ENCODE results near the gene SLC2A13.

The SLC2A13 gene

DNA sequence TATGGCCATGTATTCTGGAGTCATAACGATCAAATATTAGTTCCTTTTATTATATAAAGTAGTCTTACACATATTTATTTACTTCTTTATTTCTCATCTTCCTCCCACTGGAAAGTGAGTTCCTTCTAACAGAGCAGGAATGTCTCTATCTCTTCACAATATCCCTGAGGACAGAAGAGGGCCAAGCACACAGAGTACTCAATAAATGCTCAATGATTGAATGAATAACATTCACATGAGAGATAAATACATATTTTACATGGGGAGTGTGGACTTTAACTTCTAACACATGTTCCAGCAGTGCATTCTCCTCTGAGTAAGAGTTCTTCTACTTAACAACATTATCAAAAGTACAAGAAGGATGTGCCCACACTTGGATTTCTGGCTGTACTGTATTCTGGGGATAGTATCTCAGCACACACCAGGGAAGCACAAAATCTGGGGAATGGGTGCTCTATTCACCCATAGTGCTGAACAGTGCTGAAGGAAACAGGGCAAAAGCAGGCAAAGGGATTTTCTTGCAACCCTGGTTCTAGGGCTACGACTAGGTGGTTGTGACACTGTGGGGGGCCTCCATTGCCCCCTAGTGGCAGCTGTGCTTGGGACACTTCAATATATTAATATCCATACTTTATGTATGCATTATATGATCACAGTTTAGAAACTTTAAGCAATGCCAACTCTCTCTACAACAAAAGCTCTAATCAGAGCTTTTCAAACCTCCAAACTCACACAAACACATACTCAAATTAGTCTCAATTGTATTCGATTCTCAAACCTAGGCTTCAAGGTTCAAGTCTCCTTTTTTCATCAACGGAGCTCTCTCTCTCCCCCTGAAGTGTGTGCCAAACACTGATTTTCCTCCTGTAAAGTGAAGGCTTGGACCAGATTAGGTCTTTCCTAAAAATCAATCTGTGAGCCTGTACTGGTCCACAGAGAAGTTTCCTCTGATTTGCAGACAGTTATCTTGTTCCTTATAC, 115.5 kb downstream of the SLC2A13 start:
- peak; percentile 68 for DNase-seq
- ATAC-seq, result peak; percentile 84

GRCh38 chr12:39989501-39989900, 116.4 kb downstream of the SLC2A13 start:
- no peak for DNase-seq
- ATAC-seq, result no peak

GRCh38 chr12:39988574-39988973, 117.3 kb downstream of the SLC2A13 start:
- no peak for ATAC-seq
- no peak for DNase-seq

DNA sequence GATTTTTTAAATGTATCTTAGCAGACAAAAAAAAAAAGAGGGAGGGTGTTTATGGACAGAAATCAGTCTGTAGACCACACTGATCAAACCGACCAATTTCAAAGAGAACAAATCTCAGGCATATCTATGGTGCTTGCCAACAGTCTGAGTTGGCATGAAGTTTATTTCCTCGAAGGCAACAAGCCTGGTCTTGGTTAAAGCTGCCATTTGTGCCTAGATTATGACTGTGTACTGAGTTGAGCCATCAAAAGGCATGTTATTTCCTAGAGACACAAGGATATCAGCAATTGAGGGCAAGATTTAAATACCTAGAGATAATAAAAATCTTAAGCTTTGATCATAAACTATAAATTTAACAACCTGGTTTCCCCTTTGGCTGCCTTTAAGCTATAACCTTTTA, 119.2 kb downstream of the SLC2A13 start:
- DNase-seq, result no peak
- ATAC-seq, result no peak

DNA sequence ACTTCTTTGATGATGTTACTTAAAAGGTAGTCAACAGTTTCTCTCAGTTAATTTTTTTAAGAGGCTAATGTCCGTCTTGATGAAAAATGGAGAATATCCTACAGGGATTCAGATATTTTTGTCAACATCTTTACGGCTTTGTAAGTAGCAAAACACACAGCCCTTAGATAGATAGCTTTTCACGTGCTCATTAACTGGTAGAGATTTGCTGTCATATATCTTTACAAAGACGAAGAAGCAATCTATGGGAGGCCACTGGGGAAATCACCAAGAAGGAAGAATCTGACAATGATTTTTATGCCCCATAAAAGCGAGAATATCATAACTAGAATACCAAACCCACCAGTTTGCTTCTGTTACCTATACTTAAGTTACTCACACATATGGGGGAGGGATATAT, 121.2 kb downstream of the SLC2A13 start:
- ATAC-seq, result no peak

DNA sequence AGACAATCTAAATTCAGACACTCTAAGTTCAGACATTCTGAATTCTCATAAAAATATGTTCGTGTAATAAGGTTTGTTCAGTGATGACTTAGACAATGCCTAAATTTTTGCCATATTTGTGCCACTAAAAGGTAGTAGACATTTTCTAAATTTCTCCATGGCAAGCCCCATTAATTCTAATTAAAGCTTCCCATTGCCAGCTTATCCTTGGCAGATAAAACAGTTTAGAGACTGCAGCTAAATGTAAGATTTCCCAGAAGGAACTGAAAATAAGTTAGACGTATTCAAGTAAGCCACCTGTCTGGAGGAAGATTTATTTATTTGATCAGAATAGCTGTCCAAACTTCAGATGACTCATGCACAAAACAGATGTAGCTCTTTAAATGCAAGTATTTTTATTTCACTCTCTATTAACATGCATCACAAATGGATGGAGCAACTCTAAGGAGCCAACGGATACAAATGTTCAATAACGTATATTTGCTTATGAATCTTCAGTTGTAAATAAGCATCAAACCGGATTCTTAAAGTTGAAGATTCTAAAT, 130.4 kb downstream of the SLC2A13 start:
- no peak for ATAC-seq
- DNase-seq, result no peak

More for the DNA sequence above, 121.2 kb downstream of the SLC2A13 start:
- no peak for DNase-seq

DNA sequence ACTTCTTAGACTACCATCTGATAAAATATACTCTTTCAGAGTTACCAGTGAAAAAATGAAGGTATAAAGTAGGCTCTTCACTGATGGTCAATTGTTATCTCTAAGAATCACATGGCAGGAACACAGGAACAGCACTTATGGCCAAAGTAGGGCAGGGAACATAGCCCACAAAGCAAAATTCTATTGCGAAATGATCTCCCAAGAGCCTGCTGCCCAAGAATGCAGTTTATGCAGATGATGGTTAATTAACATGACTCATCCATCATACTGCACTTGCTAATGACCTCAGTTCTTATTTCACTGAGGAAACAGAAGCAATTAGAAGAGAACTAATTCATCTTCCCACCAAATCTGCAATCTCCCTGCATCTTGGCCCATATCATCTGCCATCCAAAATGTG, 133.8 kb downstream of the SLC2A13 start:
- DNase-seq, result no peak

DNA sequence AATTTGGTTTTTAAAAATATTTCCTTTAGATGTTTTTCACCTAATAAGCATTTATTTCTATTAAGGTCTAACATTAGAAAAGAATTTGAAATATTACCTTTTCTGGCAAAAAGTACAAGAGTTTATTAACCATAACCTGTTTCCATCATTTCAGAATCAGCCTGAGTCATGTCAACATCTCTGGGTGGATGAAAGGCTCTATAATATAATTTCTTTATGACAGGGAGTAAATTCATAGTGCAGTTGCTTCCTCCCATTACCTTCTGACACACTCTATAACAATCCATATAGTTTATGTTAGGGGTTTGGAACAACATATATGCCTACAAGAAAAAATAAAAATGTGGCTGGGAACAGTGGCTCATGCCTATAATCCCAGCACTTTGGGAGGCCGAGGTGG, 134.5 kb downstream of the SLC2A13 start:
- DNase-seq (no peak), ATAC-seq (no peak)

More for the DNA sequence above, 133.8 kb downstream of the SLC2A13 start:
- no peak for ATAC-seq

GRCh38 chr12:39966721-39967120, 139.2 kb downstream of the SLC2A13 start:
- DNase-seq (no peak), ATAC-seq (no peak)

DNA sequence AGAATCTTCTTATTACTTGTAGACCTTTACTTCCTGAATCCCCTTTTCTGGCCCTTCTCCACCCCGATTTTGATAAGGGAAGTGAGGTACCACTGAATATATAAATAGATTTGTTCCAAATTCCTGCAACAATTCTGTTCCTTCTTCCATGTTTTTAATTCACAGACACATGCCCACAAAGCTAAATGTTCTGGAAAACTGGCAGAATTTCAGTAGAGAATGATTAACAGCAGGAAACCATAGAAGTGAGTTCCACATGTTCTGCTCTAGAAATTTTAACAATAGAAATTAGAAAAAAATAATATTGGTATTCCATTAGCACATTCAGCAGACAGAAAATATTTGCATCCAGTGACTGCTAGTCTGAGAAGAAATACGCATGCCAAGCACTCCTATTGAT, 139.6 kb downstream of the SLC2A13 start:
- no peak for ATAC-seq
- no peak for DNase-seq

DNA sequence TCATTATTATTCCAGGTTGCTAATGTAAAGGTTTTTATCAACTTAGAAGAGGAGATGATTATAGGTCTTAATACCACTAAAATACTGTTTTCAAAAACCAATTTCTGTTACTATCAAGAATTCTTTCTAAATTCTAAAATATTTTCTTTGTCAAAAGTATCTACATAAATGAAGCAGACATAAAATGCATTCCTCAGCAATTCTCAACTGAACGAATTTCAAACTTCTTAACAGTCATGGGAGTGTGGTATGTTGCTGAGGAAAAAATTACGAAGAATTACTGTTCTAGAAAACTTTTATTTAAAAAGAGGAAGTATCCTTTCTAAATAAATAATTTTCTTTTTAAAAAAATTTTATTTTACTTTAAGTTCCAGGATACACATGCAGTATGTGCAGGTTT, 146.4 kb downstream of the SLC2A13 start:
- no peak for ATAC-seq
- no peak for DNase-seq

GRCh38 chr12:39959031-39959430, 146.8 kb downstream of the SLC2A13 start:
- DNase-seq, result no peak
- ATAC-seq, result no peak

DNA sequence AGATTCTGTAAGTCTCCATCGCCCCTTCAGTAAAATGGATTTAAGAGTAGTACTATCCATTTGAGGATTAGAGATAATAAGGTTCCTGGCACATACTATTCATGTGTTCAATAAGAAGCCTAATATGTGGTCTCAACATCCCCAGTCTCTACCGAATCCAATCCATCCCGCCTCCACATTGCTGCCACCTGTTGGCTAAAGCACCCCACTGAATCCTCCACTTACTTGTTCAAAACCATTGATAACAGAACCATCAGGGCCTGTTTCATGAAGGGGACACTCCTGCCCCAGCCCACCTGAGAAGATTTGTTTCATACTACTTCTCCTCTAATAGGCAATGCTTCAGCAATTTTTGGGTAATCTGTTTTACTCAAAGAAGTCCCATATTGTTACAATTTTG, 147.5 kb downstream of the SLC2A13 start:
- DNase-seq (no peak), ATAC-seq (no peak)

GRCh38 chr12:39956725-39957124, 149.2 kb downstream of the SLC2A13 start:
- ATAC-seq, result no peak
- DNase-seq, result no peak

DNA sequence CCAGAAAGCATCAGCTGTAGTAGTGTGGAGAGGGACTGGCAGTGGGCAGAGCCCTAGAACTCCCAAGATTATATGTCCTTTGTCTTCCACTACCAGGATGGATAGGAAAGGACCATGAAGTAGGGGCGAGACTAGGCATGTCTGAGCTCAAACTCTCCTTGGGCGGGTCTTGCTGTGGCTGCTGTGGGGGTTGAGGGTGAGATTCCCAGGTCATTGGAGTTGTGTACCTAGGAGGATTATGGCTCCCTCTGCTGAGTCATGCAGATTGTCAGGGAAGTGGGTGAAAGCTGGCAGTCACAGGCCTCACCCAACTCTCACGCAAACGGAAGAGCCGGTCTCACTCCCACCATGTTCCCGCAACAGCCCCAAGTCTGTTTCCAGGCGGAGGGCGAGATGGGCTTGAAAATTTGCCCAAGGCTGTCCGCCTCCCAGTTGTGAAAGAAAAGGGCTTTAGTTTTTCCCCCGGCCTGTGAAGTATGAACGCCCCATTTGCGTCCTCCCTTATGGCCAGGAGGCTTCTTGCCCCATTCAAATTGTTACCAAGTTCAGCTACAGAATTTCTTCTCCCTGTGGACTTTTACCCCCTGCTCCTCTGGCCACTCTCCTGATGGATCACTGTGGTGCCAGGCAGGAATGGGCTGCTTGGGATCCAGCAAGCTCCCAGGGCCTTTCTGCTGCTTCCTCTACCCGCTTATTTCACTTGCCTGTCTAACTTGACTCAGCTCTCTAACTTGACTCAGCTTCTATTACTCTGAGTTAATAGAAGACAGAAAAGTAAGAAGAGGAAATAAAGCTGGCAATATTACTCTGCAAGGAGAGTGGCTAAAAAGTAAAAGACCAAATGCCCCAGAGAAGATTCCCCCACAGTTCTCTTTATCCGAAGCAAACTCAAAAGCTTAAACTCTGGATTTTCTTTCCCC, 159.3 kb downstream of the SLC2A13 start:
- ATAC-seq, result no peak
- no peak for DNase-seq

GRCh38 chr12:39937119-39937518, 168.8 kb downstream of the SLC2A13 start:
- no peak for DNase-seq
- no peak for ATAC-seq

GRCh38 chr12:39935839-39936238, 170.0 kb downstream of the SLC2A13 start:
- DNase-seq (no peak), ATAC-seq (no peak)

DNA sequence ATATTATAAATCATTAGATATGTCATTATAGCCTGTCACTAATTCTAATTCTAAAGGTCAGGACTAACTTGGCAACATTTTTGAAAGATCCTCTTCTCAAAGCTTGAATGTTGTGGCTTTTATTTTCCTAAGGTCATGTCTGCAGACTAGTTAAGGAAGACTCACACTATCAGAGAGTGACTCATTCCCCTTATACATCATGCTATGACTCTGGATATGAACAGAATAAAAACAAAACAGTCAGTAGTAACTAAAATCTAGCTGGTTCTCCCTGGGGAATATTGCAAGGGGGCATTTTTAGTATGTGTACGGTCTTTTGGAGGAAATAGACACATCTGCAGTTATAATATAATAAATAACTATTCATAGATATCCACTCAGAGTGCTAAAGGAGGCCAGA, 170.6 kb downstream of the SLC2A13 start:
- ATAC-seq, result peak; percentile 87
- no peak for DNase-seq

- DNase-seq (no peak), ATAC-seq (no peak)
Measured at GRCh38 chr12:39931857-39932256, 174.0 kb downstream of the SLC2A13 start.

GRCh38 chr12:39931231-39931630, 174.7 kb downstream of the SLC2A13 start:
- ATAC-seq, result no peak
- DNase-seq, result no peak

DNA sequence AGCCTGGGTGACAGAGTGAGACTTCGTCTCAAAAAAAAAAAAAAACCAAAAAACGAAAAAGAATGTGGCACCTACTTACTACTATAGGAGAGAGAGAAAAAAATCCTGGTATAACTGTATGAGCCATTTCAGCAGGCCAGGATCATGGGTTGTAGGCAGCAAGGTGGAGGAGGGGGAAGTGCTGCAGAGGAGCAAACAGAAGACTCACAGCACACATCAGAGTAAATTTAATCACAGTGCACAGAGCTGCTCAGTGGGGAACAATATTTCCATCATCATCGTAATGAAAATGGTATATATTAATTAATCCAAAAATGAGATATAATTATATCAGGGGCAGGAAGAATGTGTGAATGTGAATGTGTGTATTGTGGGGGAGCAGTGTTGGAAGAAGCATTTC, 175.8 kb downstream of the SLC2A13 start:
- no peak for DNase-seq
- ATAC-seq, result no peak

- ATAC-seq (no peak), DNase-seq (no peak)
Measured at GRCh38 chr12:39928181-39928899, 177.5 kb downstream of the SLC2A13 start.
